Measurements from ENCODE around the gene TEX51.

Gene TEX51

DNA sequence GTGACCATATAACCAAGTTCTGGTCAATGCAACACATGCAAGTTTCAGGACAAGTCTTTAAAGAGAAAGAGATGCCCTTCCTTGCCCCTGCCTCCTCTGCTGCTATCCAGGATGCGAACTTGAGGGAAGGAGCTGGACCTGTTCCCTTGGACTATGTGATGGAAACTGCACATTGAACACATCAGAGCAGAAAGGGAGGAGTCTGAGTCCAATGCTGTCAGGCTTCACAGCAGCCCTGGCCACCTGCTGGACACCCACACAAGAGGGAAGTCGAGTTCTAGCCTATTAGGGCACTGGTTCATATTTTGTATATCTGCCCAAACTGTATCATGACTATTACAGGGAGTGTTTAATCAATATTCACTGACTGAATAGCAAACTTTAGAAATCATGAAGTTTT is 38.3 kb upstream of the TEX51 start:
- no peak for DNase-seq (ENCODE audit: low read depth)
- TF ChIP-seq, protein P1, sequence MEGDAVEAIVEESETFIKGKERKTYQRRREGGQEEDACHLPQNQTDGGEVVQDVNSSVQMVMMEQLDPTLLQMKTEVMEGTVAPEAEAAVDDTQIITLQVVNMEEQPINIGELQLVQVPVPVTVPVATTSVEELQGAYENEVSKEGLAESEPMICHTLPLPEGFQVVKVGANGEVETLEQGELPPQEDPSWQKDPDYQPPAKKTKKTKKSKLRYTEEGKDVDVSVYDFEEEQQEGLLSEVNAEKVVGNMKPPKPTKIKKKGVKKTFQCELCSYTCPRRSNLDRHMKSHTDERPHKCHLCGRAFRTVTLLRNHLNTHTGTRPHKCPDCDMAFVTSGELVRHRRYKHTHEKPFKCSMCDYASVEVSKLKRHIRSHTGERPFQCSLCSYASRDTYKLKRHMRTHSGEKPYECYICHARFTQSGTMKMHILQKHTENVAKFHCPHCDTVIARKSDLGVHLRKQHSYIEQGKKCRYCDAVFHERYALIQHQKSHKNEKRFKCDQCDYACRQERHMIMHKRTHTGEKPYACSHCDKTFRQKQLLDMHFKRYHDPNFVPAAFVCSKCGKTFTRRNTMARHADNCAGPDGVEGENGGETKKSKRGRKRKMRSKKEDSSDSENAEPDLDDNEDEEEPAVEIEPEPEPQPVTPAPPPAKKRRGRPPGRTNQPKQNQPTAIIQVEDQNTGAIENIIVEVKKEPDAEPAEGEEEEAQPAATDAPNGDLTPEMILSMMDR (IDR thresholded peaks at IDR 0.05; ENCODE audit: control insufficient read depth, extremely low read depth, insufficient read depth): no peak
- no peak overlapping the region for H3K4me3 ChIP-seq (ENCODE audit: low read depth, low read length)

DNA sequence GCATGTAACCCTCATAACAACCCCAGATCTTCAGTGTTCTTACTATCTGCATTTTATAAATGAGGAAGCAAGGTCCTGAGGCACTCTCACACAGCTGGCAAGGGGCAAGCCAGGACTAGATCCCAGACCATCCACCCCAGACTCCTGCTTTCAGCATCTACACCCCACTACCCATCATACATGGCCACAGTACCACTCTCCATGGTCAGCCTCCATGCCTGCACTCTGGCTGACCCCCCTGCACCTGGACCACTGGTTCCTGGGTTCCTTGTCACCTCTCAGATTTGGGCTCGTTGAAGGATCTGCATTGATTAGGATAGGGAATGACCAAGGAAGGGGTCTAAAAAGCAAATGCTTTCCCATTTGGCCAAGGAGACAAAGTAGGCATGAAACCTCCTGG is 36.0 kb upstream of the TEX51 start:
- no peak overlapping the region for H3K4me3 ChIP-seq (ENCODE audit: low read depth, low read length)
- TF ChIP-seq, protein P1 (IDR thresholded peaks at IDR 0.05; ENCODE audit: control insufficient read depth, extremely low read depth, insufficient read depth): no peak
- no peak for DNase-seq (ENCODE audit: low read depth)

DNA sequence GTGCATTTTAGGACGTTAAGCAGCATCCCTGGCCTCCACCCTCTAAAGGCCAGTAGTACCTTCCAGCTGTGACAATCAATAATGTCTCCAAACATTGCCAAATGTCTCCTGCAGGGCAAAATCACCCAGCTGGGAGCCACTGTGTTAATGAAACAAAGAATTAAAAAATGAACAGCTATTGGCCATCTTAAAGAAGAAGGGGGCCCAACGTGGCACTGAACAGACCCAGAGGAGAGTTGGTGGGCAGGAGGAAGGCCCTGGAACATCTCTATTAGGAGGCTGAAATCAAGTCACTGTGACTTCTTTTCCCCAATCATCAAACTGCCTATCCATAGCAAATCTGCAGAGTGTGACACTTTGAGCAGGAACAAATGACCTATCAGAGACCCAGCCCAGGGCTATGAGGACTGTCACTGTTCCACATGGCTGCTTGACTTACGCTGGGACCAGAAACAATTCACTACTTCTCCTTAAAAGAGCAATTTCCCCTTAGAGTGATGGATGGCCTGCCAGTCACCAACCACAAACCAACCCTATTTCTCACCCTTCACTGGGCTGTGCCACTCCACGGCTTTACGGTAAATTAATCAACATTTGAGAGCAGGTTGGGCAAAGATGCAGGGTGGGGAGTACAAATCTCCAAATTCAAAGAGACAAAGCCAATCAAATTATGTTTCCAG is 35.2 kb upstream of the TEX51 start:
- no peak overlapping the region for H3K4me3 ChIP-seq (ENCODE audit: low read depth, low read length)
- TF ChIP-seq, protein P1 (IDR thresholded peaks at IDR 0.05; ENCODE audit: control insufficient read depth, extremely low read depth, insufficient read depth): no peak
- DNase-seq (ENCODE audit: low read depth): no peak

DNA sequence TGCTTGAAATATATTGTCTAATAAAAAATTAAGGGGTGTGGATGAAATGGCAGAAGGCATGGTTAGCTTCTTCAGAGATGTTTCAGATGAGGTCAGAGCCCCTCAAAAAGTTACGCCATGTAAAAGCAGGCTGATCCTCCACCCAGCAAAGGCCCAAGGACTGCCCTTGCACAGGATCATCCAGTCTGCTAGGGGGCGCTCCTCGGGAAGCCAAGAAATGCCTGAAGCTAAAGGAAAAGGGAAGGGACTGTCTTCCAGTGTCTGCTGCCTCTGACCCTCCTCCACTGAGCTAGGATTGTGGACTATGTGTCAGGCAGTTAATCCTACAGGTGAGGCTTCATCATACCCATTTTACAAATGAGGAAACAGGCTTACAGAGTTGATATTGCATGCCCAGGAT is 33.8 kb upstream of the TEX51 start:
- no peak overlapping the region for H3K4me3 ChIP-seq (ENCODE audit: low read depth, low read length)
- TF ChIP-seq, protein P1 (IDR thresholded peaks at IDR 0.05; ENCODE audit: control insufficient read depth, extremely low read depth, insufficient read depth): peak; percentile 39
- DNase-seq (ENCODE audit: low read depth): no peak

DNA sequence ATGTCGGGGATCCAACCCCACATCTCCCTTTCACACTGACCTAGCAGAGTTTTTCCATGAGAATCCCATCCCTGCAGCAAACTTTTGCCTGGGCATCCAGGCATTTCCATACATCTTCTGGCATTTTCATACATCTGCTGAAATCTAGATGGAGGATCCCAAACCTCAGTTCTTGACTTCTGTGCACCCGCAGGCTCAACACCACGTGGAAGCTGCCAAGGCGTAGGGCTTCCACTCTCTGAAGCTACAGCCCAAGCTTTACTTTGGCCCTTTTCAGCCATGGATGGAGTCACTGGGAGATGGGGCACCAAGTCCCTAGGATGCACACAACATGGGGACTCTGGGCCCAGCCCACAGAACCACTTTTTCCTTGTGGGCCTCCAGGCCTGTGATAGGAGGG is 32.2 kb upstream of the TEX51 start:
- DNase-seq (ENCODE audit: low read depth): no peak
- H3K4me3 ChIP-seq (ENCODE audit: low read depth, low read length): no peak overlapping the region
- TF ChIP-seq, protein P1 (IDR thresholded peaks at IDR 0.05; ENCODE audit: control insufficient read depth, extremely low read depth, insufficient read depth): no peak

DNA sequence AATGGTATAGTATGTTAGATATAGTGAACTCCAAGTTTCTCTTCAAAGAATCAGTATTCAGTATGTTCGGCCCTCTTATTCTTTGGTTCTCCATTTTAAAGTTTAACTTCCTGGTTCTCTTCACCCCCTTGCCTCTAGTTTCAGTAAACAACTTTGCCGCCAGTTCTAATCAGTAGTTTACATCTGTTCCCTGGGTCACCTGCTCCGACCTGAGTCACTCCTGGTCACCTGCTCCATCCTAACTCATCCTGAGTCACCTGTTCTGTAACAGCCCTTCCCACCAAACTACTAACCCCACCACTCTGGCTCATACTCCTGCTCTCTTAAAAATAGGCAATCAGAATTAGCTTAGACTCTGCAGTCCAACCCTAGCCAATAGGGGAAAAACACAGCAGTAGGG is 23.7 kb upstream of the TEX51 start:
- no peak overlapping the region for H3K4me3 ChIP-seq (ENCODE audit: low read depth, low read length)
- DNase-seq (ENCODE audit: low read depth): no peak
- TF ChIP-seq, protein P1 (IDR thresholded peaks at IDR 0.05; ENCODE audit: control insufficient read depth, extremely low read depth, insufficient read depth): no peak

DNA sequence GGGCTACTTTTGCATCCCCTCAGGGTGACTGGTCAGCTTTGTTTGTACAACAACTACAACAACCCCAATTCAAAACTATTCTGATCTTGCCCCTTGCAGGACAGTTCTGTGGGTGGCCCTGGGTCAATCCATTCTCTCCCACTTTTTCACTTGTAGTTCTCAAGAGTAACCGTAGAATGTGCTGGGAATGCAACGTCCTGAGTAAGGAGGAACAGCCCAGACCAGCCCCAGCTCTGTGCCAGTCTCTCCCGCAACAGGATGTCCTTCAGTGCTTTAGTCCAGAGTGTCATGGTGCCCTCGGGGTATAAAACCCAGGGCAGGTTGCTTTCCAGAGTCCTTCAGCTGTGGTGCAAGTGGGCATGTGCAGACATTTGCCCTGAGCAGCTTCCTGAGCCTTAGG is 22.1 kb upstream of the TEX51 start:
- H3K4me3 ChIP-seq (ENCODE audit: low read depth, low read length): no peak overlapping the region
- no peak for DNase-seq (ENCODE audit: low read depth)
- TF ChIP-seq, protein P1 (IDR thresholded peaks at IDR 0.05; ENCODE audit: control insufficient read depth, extremely low read depth, insufficient read depth): no peak

Measured in LNCaP clone FGC (cell line).